GM21619 (cell line): ENCODE results near the gene GPR158.

Source experiments
- ATAC-seq: cut with Tn5 transposase; IDR thresholded peaks from one replicate; pipeline ENCODE4 v1.9.1; 2021; ENCODE audit not compliant: unreplicated experiment

GPR158 gene

DNA sequence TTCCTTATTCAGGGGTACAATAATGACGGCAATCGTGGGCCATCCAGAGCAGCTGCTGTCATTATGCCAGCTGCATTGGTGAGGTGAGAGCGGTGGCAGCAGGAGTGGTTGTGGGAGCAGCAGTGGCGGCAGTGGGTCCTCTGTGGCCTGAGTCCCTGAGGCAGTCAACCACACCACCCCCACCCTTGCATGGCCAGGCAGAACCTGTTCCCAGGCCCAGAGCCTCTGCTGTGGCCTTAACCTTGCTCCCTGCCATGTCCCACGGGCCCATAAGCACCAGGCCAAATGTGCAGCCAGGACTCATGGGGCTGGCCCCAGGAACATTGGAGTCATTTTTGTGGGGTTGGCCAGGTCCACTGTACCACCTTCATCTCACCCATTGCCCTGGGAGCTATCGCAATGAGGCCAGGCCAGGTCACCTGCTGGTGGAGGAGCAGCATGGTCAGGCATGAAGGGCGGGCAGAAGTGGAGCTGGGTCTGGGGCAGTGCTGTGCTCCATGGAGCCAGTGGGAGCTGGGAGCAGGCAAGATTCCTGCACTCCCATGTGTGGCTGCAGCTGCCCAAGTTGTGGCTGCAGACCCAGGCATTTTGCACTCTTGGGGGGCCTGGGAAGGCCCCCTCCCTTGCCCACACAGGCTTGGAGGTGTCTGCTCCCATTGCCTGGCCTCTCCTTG is 213.5 kb downstream of the GPR158 start:
- no peak for ATAC-seq

DNA sequence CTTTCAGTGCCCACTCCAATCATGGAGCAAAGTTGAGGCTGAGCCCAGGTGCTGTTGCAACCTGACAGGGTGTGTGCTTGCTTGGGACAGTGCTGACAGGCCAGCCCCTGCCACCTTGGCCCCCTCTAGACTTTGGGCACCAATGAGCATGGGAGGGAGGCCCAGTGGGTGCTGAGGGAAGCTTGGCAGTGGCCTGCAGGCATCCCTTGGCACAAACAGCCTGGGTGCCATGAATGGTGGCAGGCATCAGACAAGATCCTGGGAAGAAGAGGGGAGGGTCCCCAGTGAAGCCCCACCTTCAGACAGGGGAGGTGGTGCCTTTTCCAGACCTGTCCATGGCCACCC is 214.0 kb downstream of the GPR158 start:
- ATAC-seq: no peak

DNA sequence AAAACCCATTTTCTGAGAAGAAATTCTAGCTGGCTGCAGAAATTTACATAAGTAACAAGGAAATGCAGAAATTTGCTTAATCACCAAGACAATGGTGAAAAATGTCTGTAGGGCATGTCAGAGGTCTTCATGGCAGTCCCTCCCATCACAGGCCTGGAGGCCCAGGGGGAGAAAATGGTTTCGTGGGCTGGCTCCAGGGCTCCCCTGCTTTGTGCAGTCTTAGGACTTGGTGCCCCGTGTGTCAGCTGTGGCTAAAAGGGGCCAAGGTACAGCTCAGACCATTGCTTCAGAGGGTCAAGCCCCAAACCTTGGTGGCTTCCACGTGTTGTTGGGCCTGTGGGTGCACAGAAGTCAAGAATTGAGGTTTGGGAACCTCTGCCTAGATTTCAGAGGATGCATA is 215.9 kb downstream of the GPR158 start:
- no peak for ATAC-seq

DNA sequence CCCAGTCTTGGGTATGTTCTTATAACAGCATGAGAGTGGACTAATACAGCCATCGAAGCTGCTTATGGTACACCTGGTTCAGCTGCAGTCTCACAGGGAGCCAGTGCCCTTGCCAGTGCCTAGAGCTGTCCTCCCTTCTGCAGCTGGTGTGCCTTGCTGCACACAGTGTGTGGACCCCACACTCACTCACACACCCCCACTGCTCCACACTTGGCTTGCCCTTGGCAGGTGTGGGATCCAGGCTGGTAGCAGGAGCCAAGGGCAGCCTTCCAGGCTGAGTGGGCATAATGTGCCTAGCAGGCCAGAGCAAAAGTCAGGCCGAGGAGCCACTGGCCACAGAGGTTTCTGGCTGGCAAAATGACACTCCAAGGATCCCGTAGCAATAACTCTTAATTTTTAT is 217.3 kb downstream of the GPR158 start:
- ATAC-seq: no peak

DNA sequence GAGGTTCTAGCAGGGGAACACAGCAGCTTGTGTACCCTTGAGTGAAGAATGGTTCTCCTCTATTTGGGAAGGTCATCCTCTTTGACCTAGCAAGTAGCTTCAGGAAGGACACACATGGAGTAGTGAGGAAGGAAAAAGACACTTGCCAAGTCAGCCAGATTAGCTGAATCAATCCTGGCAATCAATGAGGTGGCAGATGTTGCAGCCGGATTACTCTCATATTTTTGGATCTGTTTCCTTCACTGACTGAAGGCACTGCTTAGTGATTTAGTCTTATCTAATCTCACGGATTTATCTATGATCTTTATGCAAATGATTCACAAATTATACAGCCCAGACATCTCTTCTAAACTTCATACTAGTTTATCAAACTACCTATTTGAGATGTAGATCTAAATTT is 218.8 kb downstream of the GPR158 start:
- ATAC-seq: no peak

DNA sequence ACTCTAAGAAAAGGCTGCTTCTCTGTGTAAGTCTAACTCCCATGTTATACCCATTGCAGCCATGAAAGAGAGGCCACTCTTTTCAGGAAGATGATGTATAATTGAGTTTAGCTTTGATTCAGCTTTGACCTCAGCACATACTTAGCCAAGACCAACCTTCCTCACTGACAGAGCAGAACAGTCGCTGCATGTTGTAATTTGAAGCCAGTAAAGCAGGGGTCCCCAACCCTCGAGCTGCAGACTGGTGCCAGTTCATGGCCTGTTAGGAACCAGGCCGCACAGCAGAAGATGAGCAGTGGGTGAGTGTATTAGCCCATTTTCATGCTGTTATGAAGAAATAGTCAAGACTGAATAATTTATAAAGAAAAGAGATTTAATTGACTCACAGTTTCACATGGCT is 223.9 kb downstream of the GPR158 start:
- no peak for ATAC-seq

DNA sequence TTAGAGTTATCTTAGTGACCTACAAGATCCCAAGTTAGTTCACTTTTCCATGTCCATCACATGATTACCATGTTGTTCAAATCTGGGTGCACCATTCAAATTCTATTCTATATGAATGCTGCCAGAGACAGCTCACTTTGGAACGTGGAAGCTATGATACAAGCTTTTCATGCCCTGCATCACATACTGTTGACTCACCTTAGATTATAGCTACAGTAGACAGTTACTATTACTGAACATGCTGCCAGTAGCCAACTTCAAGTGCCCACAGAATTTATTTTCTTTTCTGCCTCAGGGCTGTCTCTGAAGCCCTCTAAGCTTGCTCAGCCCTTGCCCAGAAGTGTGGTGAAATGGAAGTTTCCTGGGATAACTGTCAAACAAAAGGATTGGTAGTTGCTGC is 231.1 kb downstream of the GPR158 start:
- no peak for ATAC-seq

DNA sequence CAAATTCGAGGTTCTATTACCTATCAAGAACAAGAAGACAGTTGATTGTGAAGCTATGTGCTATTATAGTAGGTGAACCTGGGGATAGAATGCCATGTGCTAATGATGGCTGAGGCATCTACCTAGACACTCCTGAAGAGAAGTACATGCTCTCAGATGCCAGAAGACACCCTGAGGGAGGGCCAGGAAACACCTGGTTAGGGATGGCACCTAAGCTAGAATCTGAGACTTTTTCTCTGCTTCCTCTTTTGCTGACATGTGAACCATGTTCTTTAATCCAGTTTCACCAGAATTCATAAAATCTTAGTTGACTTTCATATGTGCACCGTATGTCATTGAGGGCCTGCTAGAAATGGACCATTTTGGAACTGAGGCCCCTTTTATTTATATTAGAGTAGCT is 242.8 kb downstream of the GPR158 start:
- no peak for ATAC-seq

GRCh38 chr10:25425776-25426175 is 251.0 kb downstream of the GPR158 start:
- no peak for ATAC-seq

- no peak for ATAC-seq
Measured at GRCh38 chr10:25436431-25436830, 261.6 kb downstream of the GPR158 start.

- no peak for ATAC-seq
Measured at GRCh38 chr10:25441270-25441669, 266.5 kb downstream of the GPR158 start.

DNA sequence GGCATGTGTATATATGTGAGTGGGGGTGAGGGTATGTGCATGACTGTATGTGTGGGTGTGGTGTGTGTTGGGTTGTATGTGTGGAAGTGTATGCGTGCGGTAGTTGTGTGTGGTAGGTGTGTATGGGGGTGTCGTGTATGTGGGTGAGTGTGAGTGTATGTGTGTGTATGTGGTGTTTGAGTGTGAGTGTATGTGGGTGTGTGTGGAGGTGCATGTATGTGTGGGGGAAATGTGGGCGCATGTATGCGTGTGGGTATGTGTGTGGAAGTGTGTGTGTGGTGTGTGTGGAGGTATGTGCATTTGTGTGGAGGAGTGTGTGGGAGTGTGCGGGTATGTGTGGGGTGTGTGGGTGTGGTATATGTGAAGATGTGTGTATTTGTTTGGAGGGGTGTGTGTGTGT is 269.5 kb downstream of the GPR158 start:
- ATAC-seq: no peak

DNA sequence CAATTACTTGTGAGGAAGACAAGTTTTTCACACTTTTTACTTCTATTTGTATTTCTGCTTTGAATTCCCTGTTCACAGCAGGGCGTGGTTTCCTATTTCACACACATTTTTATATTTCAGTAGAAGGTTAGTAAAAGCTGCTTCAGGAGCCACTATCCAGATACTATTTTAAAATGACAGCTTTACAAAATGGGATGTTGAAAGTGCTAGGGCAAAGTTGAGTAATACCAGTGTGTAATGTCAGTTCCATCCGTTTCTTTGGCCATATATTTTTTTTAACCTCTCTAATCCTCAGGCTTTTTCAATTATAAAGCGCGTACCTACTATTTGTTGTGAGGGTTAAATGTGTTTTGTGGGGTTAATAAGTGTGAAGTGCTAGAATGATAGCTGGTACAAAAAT is 276.6 kb downstream of the GPR158 start:
- no peak for ATAC-seq

DNA sequence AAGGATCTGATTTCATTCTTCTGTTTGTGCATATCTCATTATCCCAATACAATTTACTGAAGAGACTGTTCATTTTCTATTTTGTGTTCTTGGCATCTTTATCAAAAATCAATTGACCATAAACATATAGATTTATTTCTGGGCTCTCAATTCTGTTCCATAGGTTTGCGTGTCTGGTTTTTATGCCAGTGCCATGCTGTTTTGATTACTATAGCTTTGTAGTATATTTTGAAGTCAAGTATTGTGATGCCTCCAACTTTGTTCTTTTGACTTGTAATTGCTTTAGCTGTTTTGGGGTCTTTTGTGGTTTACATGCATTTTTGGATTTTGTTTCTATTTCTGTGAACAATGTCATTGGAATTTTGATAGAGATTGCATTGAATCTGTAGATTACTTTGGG is 278.8 kb downstream of the GPR158 start:
- ATAC-seq: no peak

GRCh38 chr10:25455980-25456567 is 281.3 kb downstream of the GPR158 start:
- ATAC-seq: no peak

GRCh38 chr10:25457552-25457951 is 282.8 kb downstream of the GPR158 start:
- no peak for ATAC-seq

DNA sequence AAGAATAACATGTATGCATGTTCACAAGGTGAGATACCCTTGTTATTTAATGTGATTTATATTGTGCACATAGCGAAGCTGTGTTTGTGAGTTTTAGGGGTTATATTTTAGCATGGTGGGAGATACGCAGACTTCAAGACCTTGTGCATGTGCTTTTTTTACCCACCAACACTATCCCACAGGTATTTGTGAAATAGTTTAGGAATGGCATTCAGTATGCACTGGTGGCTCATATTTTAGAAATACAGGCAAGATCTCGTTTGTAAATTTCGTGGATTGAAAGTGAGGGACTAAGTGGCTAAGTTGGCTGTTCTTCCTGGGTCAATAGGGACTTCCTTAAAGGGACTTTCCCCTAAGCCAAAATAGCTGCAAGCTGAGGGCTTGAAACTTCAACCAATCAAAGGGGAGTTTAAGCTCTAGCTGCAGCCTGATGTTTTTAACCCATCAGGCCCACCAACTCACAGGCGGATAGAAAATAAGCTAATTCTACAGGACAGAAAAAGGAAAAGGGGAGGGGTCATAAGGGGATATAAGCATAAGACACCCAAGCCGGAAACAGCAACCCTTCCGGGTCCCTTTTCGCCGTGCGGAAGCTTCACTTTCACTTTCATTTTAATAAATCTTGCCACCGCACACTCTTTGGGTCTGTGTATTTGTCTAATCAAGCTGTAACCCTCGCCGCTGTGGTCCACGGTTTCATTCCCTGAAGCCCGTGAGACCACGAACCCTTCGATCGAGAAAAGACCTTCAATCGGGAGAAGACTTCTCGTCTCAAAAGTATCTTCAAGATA is 291.0 kb downstream of the GPR158 start:
- ATAC-seq: no peak

DNA sequence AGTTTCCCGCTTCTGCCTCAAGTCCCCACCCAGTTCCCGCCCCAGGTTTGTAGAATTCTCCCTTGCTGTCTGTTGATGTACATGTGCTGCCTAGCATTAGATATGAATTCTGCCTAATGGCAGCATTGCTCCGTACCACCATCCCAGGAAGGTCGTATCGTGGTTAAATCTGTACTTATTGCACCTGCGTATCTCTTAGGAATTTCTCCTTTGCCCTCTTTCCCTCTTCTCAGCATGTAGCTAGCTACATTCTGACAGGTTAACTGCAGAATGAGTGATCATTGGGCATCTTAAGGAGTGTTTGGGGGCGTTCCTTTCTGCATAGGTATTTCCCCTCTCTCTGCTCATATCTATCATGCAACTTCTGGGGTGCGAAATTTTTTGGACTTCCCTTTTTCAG is 293.1 kb downstream of the GPR158 start:
- ATAC-seq: no peak

DNA sequence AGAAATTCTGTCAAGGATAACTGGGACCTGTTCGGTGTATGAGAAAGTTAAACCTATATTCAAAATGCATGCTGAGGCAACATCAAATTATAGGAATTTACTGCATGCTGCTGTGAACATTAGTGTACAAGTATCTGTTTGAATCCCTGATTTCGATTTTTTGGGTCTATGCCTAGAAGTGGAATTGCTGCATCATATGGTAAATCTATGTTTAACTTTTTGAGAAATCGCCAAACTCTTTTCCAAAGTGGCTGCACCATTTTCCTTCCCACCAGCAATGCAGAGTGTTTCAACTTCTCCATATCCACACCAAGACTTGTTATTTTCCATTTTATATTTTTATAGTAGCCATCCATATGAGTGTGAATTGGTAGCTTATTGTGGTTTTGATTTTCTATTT is 306.7 kb downstream of the GPR158 start:
- ATAC-seq: no peak

GRCh38 chr10:25483999-25484398 is 309.2 kb downstream of the GPR158 start:
- ATAC-seq: no peak

DNA sequence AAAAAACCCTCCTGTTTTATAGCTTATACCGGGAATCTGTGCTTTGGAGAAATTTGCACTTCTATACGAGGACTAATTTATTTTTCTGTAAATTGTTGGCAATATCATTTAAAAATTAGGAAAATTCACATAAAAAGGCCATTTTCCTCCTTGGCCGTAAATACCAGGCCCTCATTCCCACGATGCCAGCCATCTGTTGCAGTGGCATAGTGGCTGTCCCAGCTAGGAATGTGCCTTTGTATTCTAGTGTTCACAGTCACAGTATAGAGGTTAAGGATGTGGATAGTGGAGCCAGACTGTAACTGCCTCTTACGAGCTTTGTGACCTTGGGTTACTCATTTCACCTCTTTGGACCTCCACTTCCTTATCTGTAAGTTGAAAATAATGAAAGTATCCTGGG is 312.5 kb downstream of the GPR158 start:
- no peak for ATAC-seq

DNA sequence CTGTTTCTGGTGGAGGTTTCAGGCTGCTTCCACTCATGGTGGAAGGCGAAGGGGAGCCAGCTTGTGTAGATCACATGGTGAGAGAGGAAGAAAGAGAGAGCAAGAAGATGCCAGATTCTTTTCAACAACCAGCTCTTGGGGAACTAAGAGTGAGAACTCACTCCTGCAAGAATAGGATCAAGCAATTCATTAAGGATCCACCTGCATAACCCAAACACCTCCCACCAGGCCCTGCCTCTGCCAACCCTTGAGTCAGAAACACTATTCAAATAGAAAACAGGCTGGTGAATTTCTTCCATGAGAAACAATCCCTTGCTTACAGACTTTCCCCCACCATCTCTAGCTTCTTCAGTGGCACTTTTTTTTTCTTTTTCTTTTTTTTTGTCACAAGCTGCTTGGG is 317.2 kb downstream of the GPR158 start:
- ATAC-seq: no peak

DNA sequence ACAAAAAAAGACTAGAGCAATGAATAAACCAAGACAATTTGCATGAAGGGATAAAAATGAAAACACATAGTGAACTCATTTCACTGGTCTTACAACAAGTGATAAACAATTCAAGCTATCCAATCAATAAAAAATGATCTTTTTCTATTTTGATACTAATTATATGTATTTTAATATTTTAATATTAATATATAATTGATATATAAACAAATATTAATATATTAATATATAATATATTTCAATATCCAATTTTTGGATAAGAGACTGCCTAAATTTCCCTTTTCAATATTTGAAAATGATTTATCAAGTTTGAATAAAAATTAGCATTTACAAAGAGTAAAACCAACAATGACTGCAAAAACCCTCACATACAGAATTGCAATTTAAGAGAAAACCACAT is 317.9 kb downstream of the GPR158 start:
- no peak for ATAC-seq
